ENCODE data around the gene TYW1B. TPM values are rescaled to one million over a fixed set of nuclear protein-coding genes. Genes with fewer than 3 reads are reported as not detected.
"Not testable (repeated sequence)": the region's sequence is repeated elsewhere in the genome, so short reads cannot be mapped to it uniquely, and the experiment has no call there.

TYW1B gene
- total RNA-seq, 4 donors from 2014 or later, result 2.8 to 20.0 (median 10.1) TPM

DNA sequence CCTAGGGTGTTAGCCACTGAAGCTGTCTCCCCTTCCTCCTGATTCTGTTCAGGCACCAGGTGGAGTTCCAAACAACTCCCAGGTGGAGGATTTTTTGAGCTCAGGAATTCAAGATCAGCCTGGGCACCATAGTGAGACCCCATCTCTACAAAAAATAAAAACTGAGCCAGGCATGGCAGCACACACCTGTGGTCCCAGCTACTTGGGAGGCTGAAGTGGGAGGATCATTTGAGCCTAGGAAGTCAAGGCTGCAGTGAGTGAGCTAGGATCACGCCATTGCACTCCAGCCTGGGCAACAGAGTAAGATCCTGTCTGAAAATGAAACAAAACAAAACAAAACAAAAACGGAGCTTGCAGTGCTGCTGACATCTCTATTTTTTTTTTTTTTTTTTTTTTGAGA lies 287.1 kb downstream of the TYW1B start:
- intact Hi-C loops (cut with DNase I; ENCODE audit: low total_unique reads), result no loop called here
- Histone ChIP-seq H3K27ac (no peak overlapping the region), H3K9me3 (no peaks in the 10 kb centered on the region), H3K4me1 (no peaks in the 10 kb centered on the region), H3K36me3 (no peaks in the 10 kb centered on the region), H3K4me3 (no peak overlapping the region), H3K27me3 (no peaks in the 10 kb centered on the region)
- TF ChIP-seq POLR2A (IDR thresholded peaks at IDR 0.05), result no peak
- TF ChIP-seq, protein P1, sequence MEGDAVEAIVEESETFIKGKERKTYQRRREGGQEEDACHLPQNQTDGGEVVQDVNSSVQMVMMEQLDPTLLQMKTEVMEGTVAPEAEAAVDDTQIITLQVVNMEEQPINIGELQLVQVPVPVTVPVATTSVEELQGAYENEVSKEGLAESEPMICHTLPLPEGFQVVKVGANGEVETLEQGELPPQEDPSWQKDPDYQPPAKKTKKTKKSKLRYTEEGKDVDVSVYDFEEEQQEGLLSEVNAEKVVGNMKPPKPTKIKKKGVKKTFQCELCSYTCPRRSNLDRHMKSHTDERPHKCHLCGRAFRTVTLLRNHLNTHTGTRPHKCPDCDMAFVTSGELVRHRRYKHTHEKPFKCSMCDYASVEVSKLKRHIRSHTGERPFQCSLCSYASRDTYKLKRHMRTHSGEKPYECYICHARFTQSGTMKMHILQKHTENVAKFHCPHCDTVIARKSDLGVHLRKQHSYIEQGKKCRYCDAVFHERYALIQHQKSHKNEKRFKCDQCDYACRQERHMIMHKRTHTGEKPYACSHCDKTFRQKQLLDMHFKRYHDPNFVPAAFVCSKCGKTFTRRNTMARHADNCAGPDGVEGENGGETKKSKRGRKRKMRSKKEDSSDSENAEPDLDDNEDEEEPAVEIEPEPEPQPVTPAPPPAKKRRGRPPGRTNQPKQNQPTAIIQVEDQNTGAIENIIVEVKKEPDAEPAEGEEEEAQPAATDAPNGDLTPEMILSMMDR (IDR thresholded peaks at IDR 0.05), result no peak
- DNase-seq, result no peak

DNA sequence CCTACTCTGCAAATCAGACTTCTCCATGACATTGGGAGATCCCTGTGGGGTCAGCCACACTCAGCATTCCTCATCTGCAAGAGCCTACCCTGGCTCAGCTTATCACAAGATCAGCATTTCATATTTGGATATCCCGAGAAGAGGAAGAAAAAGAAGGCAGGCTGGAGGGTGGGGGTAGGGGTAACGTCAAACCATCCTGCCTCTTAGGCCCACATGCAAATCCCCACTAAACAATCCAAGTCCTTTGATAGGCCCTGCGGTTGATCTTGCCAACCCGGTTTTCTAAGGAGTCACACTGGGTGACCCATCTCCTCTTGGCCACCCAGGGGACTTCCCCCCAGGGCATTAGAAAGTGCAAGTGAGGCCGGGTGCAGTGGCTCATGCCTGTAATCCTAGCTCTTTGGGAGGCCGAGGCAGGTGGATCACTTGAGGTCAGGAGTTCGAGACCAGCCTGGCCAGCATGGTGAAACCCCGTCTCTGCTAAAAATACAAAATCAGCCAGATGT lies 287.8 kb downstream of the TYW1B start:
- H3K4me1 ChIP-seq, result no peaks in the 10 kb centered on the region
- intact Hi-C loops (cut with DNase I; ENCODE audit: low total_unique reads), result no loop called here
- H3K27ac ChIP-seq, result no peak overlapping the region
- no peak overlapping the region for H3K4me3 ChIP-seq
- H3K9me3 ChIP-seq, result no peaks in the 10 kb centered on the region
- H3K36me3 ChIP-seq, result no peaks in the 10 kb centered on the region
- DNase-seq, result no peak
- TF ChIP-seq, protein P1 (IDR thresholded peaks at IDR 0.05), result no peak
- no peak for TF ChIP-seq POLR2A (IDR thresholded peaks at IDR 0.05)
- H3K27me3 ChIP-seq, result no peaks in the 10 kb centered on the region

DNA sequence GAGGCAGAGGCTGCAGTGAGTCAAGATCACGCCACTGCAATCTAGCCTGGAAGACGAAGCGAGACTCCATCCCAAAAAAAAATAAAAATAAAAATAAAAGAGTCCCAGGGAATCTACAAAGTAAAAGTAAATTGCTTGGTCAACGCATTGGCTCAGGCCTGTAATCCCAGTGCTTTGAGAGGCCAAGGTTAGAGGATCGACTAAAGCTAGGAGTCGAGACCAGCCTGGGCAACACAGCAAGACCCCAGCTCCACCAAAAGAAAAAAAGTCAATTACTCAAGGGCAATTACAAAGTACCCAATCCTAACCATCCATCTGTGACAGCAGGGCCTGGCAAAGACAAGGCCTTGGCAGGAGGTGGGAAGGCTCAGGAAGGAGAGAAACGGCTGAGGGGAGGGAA lies 288.3 kb downstream of the TYW1B start:
- no peaks in the 10 kb centered on the region for H3K27me3 ChIP-seq
- no peaks in the 10 kb centered on the region for H3K4me1 ChIP-seq
- no peak overlapping the region for H3K27ac ChIP-seq
- no peaks in the 10 kb centered on the region for H3K36me3 ChIP-seq
- no peak for TF ChIP-seq POLR2A (IDR thresholded peaks at IDR 0.05)
- TF ChIP-seq, protein P1 (IDR thresholded peaks at IDR 0.05), result no peak
- no peak for DNase-seq
- H3K4me3 ChIP-seq, result no peak overlapping the region
- no peaks in the 10 kb centered on the region for H3K9me3 ChIP-seq
- intact Hi-C loops (cut with DNase I; ENCODE audit: low total_unique reads), result no loop called here

DNA sequence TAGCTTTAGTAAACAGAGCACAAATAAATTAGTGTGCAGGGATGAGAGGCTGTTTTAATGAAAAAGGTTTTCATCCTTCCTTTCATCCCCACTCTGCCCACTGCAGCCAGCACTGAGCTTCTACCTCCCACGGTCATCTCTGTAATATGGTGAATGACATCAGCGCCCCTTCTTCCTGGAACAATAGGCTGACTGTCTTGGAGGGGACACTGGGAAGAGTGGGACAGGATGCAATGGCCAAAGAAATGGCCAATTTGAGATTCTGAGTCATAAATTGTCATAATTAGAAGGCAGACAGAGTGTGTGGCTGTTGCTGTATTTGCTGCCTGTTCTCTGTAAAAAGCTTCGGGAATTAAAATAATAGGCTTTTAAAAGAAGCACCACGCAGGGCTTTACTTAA lies 289.1 kb downstream of the TYW1B start:
- Histone ChIP-seq H3K4me3 (no peak overlapping the region), H3K27me3 (no peaks in the 10 kb centered on the region), H3K4me1 (no peaks in the 10 kb centered on the region), H3K36me3 (no peaks in the 10 kb centered on the region), H3K27ac (no peak overlapping the region), H3K9me3 (no peaks in the 10 kb centered on the region)
- TF ChIP-seq, protein P1 (IDR thresholded peaks at IDR 0.05), result no peak
- no peak for TF ChIP-seq POLR2A (IDR thresholded peaks at IDR 0.05)
- intact Hi-C loops (cut with DNase I; ENCODE audit: low total_unique reads), result no loop called here
- DNase-seq, result no peak

GRCh38 chr7:72538147-72538546 lies 289.9 kb downstream of the TYW1B start:
- no peaks in the 10 kb centered on the region for H3K9me3 ChIP-seq
- no peak overlapping the region for H3K27ac ChIP-seq
- H3K4me3 ChIP-seq, result no peak overlapping the region
- DNase-seq, result no peak
- H3K27me3 ChIP-seq, result no peaks in the 10 kb centered on the region
- intact Hi-C loops (cut with DNase I; ENCODE audit: low total_unique reads), result no loop called here
- H3K36me3 ChIP-seq, result no peaks in the 10 kb centered on the region
- no peaks in the 10 kb centered on the region for H3K4me1 ChIP-seq
- TF ChIP-seq POLR2A (IDR thresholded peaks at IDR 0.05), result no peak
- TF ChIP-seq, protein P1 (IDR thresholded peaks at IDR 0.05), result no peak

DNA sequence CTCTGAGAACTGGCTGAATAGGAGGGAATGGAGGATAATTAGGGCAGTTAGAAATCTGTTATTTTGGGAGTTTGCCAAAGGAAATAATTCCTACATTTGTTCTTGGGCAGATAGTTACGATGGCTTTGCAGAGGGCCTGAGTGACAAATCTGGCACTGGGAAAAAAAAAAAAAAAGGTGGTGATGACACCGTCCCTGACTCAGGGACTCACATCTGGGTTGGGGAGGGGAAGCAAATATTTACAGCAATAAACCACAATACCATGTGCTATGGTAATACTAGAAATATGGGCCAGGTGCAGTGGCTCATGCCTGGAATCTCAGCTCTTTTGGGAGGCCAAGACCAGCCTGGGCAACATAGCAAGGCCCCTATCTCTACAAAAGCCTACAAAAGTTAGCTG lies 292.0 kb downstream of the TYW1B start:
- H3K36me3 ChIP-seq; H3K4me3 ChIP-seq; H3K27ac ChIP-seq; intact Hi-C loops (cut with DNase I; ENCODE audit: low total_unique reads); H3K9me3 ChIP-seq; H3K4me1 ChIP-seq; H3K27me3 ChIP-seq; DNase-seq: not testable (repeated sequence)

DNA sequence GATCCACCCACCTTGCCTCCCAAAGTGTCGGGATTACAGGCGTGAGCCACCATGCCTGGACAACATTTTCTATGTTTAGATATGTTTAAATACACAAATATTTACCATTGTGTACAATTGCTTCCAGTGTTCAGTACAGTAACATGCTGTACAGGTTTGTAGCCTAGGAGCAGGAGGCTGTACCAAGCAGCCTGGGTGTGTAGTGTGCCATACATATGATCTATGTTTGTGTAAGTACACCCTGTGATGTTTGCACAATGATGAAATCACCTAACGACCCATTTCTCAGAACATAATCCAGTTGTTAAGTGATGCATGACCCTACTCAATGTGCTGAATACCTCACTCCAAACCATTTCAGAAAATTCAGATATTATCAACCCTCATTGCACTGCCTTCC lies 297.0 kb downstream of the TYW1B start:
- H3K27me3 ChIP-seq; H3K9me3 ChIP-seq; intact Hi-C loops (cut with DNase I; ENCODE audit: low total_unique reads); H3K4me3 ChIP-seq; H3K4me1 ChIP-seq; H3K36me3 ChIP-seq; H3K27ac ChIP-seq; DNase-seq: not testable (repeated sequence)
